Measurements from ENCODE around the gene NOL3. TPM values are rescaled to one million over a fixed set of nuclear protein-coding genes. Genes with fewer than 3 reads are reported as not detected.
A peak's percentile ranks its signal among the peaks of the same experiment; 100 is the strongest.

The NOL3 gene
- total and polyA plus RNA-seq, 2 of the 13 experiments (the other 11 are each of a cell fraction or from before 2014, with no cell fraction given), result 5.7 to 20.5 TPM

GRCh38 chr16:67208154-67208896 is 38.0 kb downstream of the NOL3 start:
- BruUV-seq (replicated peaks), result no TSS peak
- no peak overlapping the region for H3K9ac ChIP-seq (ENCODE audit: insufficient read depth, low read depth, low read length)
- no peak overlapping the region for H2AFZ ChIP-seq (ENCODE audit: low read length)
- ATAC-seq (no peak), FAIRE-seq (no peak), DNase-seq (ENCODE audit: low spot score) (no peak)
- CTCF ChIA-PET (ENCODE audit: low intra/inter-chr PET ratio, low total read pairs), result no interaction called here
- H3K36me3 ChIP-seq (replicated peaks in 1 of 2; ENCODE audit: control insufficient read depth in 1 of 2, insufficient read depth in 2 of 2, low read length in 2 of 2), result peaks cover 3 to 5% of the 10 kb centered on the region in 2 experiments; a peak in 3 of 5 replicates
- H3K9me3 ChIP-seq (ENCODE audit: low read length), result no peaks in the 10 kb centered on the region
- H3K79me2 ChIP-seq (ENCODE audit: insufficient read depth, low read length), result no peaks in the 10 kb centered on the region
- in situ Hi-C loops (cut with HindIII; ENCODE audit: extremely low pct_ligation_motif_present, low pct_unique_long_range_greater_than_20kb) (no loop called here), intact Hi-C loops (cut with micrococcal nuclease; ENCODE audit: unreplicated experiment) (no loop called here)
- H3K4me3 ChIP-seq (replicated peaks in 1 of 3; ENCODE audit: insufficient read depth in 1 of 3, low read depth in 2 of 3, low read length in 3 of 3), result no peak overlapping the region
- WGBS (ENCODE audit: low lambda C conversion rate), result 72% methylated on average over 10 of the region's 11 CpGs
- H4K20me1 ChIP-seq (ENCODE audit: insufficient read depth, low read length), result no peaks in the 10 kb centered on the region
- peaks cover 60% of the 10 kb centered on the region for H3K4me1 ChIP-seq (ENCODE audit: insufficient read depth, low read length)
- TF ChIP-seq MAFG (CRISPR knock-in tag; IDR thresholded peaks at IDR 0.05) (no peak), ZNF263 (CRISPR knock-in tag; IDR thresholded peaks at IDR 0.05) (0 out of 2 replicates have a peak, but pooled peaks have one; percentile 25), ZSCAN29 (CRISPR knock-in tag; conservative IDR thresholded peaks at IDR 0.05) (0 out of 2 replicates have a peak, but pooled peaks have one; percentile 3), ZNF142 (CRISPR knock-in tag; IDR thresholded peaks at IDR 0.05) (0 out of 2 replicates have a peak, but pooled peaks have one; percentile 8), ZNF546 (CRISPR knock-in tag; conservative IDR thresholded peaks at IDR 0.05) (0 out of 2 replicates have a peak, but pooled peaks have one; percentile 11)
- H3K27me3 ChIP-seq (ENCODE audit: control insufficient read depth in 1 of 2, insufficient read depth in 2 of 2, low read length in 2 of 2), result no peaks in the 10 kb centered on the region
- H3K27ac ChIP-seq (ENCODE audit: extremely low read length, insufficient read depth, low read length), result no peak overlapping the region
- no peak overlapping the region for H3K4me2 ChIP-seq (ENCODE audit: low read depth, low read length)
- POLR2A ChIA-PET, result interaction anchor here (0.8 to 3.0 kb wide), 9 partner anchors 10 to 38 kb away, joined by 3 to 17 read pairs (median 5); partner anchors contain the start of genes E2F4, NOL3 and TMEM208
